ENCODE results near the gene GALNT9.

The GALNT9 gene

DNA sequence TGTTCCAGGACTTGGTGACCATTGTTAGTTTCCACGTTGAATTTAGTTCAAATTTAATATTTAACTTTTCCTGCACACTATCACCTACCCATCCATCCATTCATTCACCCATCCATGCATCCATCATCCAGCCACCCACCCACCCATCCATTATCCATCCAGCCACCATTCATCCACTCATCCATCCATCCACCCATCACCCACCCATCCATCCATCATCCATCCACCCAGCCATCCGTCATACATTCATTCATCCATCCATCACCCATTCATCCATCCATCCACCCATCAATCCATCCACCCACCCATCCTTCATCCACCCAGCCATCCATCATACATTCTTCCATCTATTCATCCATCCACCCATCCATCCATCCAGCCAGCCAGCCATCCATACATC lies 163.3 kb downstream of the GALNT9 start:
- no peak for DNase-seq

DNA sequence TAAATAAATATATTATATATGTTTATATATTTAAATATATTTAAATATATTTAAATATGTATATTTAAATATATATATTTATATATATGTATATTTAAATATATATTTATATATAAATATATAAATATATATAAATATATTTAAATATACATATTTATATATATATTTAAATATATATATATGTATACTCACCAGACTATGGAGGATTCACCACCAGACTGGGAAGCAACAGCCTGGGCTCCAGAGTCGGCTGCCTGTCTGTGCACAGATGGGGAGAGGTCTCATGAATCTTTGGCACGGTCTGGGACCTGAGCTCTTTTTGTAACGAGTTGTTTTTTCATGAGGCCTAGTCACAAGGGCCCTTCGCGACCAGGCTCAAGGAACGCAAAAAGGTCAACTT lies 163.8 kb downstream of the GALNT9 start:
- no peak for DNase-seq

DNA sequence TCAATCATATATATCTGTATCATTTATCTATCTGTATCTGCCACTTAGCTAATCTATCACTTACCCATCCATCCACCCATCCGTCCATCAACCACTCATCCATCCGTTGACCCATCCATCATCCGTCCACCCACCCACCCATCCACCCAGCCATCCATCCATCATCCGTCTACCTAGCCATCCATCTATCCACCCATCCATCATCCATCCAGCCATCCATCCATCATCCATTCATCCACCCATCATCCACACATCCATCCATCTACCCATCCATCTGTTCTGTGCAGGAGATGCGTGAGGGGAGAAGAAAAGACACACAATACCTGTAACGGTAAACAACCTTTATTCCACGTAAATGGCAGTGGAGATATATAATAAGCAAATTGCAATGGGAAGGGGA lies 165.0 kb downstream of the GALNT9 start:
- no peak for DNase-seq

DNA sequence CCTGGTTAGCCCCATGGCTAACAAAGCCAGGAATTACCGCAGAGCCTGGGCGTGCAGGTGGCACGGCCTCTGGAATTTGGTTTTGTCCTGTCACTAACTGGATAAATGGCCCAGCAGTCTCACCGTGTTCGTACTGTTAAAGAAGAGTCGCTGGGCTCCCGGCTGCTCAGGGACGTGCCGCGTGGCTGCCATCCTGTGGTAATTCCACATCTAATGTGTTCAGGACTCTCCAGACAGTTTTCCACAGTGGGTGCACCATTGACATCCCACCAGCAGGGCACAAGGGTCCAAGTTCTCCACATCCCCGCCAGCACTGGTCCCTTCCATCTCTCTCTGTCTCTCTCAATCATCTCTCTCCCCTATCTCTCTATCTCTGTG lies 165.5 kb downstream of the GALNT9 start:
- DNase-seq = no peak

DNA sequence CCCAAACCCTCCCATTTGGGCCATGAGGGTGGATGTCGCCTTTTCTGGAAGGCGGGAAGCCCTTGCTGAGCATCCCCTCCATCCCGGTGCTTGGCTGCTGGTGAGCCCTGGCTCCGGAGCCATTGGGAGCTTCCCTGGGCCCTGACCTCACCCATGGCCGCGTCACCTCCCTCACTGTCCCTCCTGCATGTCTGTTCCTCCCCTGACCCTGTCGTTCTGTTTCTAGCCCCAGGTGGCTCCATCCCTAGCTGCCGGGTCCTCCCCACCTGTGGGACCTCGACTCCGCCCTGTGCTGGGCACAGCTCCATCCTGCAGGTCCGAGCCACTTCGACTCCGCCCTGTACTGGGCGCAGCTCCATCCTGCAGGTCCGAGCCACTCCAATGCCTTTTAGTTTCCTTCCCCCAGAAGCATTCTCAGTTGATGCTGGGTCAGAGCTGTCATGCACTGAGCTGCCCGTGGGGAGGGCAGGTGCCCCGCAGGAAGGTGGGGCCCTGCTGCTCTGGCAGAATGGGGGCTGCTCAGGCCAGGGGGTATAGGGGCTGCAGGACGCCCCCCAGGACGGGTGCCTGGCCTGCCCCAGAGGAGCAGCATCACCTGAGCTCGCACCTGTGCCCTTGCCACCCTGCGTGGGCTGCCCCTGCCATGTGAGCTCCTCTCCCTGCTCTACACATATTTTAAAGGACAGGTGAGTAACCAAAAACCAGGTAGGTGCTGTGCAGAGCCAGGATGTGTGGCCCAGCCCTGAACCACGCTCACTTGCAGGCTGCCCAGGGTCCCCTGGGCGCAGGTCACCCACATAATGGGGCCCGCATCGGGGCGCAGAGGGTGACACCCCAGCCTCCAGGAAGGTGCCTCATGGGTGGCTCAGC lies 166.1 kb downstream of the GALNT9 start:
- DNase-seq = no peak

DNA sequence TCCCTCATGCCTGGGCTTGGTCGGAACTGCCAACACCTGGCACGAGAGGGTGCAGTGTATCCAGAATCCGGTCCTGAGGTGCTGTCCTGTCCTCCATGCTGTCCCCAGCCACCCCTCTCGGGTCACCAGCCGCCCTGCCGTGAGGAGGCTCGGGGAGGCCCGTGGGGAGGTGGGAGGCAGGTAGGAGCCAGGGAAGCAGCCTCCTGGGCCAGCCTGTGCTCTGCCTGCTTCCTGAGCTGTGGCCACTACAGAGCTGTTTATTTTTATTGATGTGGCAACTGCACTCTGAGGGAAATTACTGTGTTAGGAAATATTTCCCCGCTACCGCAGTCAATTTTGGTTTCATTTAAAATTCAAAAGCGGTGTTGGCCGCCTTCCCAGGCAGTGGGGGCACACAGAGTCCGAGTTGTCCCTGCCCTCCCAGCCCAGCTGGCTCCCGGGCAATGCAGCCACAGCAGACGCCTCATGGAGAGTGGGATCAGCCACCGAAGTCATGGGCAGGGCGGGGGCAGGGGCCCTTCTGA lies 166.8 kb downstream of the GALNT9 start:
- DNase-seq = no peak

DNA sequence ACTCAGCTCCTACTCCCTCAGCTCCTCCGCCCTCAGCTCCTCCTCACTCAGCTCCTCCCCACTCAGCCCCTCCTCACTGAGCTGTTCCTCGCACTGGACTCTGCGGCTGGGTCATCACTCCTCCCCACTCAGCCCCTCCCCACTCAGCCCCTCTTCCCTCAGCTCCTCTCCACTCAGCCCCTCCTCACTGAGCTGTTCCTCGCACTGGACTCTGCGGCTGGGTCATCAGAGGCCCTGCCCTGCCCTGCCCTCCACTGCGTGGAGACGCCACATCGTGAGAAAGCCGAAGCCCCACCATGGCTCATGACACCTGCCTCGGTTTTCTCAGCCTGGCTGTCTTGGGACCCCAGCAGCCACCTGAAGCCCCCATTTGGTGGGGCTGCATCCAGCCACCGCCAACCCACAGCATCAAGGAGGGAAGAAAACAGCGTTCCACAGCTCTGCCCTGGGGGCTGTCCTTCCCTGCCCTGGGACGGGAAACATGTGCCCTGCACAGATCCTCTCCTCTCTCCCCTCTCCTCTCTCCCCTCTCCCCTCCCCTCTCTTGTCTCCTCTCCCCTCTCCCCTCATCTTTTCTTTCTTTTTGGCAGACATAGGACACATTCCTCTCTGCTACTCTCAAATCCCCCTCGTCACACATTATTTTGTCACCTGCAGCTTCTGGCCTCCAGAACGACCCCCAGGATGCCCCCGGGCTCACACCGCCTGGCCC lies 167.4 kb downstream of the GALNT9 start:
- DNase-seq = no peak

DNA sequence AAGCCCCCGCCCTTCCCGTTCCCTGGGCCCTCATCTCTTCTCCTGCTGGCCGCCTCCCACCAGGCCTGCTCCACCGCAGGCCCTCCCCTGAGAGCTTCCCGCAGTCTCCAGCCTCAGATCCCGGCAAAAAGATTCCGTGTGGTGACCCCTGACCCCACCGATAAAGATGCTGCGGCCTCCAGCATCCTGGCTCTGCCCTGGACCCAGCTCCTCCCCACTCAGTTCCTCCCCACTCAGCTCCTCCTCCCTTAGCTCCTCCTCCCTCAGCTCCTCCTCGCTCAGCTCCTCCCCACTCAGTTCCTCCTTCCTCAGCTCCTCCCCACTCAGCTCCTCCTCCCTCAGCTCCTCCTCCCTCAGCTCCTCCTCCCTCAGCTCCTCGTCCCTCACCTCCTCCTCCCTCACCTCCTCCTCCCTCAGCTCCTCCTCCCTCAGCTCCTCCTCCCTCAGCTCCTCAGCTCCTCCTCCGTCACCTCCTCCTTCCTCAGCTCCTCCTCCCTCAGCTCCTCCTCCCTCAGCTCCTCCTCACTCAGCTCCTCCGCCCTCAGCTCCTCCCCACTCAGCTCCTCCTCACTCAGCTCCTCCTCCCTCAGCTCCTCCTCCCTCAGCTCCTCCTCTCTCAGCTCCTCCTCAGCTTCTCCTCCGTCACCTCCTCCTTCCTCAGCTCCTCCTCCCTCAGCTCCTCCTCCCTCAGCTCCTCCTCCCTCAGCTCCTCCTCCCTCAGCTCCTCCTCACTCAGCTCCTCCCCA lies 168.2 kb downstream of the GALNT9 start:
- DNase-seq = no peak

DNA sequence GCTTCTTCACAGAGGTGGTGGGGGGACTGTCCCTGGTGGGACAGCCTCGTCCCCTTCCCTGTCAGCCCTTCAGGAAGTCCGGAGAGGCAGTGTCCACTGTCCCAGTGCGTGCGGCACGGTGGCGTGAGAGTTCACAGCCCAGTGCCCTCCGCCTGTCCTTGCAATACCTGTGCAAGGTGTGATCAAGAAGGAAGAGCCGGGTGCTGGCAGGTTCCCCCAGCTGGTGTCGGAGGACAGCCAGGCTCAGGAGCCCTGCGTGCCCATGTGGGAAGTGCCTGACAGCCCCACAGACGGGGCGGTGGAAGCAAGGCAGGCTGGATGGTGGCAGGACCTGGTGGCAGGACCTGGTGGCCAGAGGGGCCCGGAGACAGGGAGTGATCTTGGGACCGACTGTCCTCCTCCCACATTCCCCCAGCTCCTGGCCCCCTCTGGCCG lies 168.8 kb downstream of the GALNT9 start:
- no peak for DNase-seq

DNA sequence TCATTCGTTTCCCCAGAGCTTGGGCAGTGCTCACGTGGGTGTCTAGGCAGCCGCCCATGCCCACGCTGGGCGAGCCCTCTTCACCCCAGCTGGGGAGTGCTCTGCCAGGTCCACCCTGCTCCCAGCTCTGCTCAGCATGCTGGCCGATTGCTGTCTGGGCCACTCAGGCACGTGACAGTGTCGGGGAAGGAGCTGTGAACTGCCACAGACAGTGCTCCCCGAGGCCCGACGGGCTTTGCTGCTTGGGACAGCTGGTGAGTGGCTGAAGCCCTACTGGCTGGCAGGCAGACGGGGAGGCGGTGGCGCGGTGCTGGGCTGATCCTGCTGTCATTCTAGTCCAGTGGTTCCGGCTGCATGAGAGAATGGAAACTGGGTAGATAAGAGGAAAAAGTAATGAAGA lies 169.4 kb downstream of the GALNT9 start:
- no peak for DNase-seq

DNA sequence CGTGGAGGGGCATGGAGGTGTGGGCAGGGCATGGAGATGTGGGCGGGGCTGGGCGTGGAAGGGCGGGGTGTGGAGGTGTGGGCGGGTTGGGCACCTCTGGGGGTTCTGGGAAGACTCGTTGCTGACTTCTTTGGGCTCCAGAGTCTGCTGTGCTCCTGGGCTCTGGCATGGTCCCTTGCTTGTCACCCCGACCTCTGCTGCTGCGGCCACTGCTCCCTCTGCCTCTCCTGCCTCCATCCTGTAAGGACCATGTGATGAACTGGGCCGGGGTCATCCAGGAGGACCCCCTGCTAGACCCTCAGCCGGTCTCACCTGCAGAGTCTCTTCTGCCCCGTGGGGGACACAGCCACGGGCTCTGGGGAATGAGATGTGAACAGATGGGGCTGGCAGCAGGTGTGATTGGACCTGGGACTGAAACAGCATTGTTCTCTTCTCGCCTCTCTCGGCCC lies 169.8 kb downstream of the GALNT9 start:
- no peak for DNase-seq

DNA sequence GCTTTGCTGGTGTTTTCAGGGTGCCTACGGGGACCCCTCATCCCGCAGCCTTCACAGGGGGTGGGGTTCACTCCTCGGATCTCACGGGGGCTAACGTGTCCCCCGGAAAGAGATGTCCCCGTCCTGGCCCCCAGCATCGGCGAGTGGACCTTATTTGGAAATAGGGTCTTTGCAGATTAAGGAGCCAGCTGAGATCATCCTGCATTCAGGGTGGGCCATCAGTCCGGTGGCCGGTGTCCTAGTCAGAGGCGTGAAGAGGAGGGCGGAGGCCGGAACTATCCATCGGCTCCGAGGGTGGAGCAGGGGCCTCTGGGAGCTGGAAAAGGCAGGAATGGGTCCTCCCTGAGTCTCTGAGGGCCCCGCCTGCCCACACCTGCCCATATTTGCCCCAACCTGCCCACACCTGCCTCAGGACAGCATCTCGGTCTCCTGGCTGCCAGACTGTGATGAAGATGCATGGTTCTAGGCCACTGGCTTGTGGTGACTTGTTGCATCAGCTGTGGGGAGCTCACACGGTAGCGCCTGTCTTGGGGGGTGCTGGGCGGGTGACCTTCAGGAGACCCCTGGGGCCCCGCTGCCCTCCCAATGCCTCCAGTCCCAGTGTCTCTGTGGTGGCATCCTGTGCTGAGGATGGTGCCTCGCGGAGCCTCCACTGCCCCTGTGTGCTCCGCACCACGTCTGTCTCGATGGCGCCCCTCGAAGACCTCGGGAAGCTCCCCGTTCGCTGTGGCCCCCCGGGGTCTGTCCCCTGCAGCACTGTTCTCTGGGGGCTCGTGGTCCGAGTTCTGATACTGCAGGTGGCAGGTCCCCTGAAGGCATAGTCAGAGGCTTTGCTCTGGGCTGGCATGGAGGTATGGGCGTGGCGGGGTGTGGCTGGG lies 170.5 kb downstream of the GALNT9 start:
- no peak for DNase-seq

DNA sequence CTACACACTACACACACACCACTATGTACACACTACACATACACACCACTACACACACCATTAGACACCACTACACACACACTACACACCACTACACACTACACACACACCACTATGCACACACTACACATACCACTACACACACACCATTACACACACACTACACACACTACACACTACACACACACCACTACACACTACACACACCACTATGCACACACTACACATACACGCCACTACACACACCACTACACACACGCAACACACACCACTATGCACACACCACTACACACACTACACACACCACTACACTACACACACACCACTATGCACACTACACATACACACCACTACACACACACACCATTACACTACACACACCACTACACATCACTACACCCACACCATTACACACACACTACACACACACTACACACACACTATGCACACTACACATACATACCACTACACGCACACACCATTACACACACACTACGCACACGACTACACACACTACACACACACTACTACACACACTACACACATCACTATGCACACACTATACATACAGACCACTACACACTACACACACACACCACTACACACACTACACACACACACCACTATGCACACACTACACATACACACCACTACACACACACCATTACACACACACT lies 171.5 kb downstream of the GALNT9 start:
- no peak for DNase-seq

DNA sequence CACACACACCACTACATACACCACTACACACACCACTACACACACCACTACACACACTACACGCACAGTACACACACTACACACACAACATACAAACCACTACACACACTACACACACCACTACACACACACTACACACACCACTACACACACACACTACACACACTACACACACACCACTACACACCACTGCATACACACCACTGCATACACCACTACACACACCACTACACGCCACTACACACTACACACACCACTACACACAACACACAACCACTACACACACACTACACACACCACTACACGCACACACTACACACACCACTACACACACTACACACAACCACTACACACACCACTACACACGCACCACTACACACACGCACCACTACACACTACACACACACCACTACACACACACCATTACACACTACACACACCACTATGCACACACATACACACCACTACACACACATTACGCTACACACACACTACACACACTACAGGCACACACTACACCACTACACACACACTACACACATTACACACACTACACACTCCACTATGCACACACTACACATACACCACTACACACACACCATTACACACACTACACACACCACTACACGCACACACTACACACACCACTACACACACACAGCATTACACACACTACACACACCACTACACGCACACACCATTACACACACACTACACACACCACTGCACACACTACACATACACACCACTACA lies 172.6 kb downstream of the GALNT9 start:
- DNase-seq = no peak

DNA sequence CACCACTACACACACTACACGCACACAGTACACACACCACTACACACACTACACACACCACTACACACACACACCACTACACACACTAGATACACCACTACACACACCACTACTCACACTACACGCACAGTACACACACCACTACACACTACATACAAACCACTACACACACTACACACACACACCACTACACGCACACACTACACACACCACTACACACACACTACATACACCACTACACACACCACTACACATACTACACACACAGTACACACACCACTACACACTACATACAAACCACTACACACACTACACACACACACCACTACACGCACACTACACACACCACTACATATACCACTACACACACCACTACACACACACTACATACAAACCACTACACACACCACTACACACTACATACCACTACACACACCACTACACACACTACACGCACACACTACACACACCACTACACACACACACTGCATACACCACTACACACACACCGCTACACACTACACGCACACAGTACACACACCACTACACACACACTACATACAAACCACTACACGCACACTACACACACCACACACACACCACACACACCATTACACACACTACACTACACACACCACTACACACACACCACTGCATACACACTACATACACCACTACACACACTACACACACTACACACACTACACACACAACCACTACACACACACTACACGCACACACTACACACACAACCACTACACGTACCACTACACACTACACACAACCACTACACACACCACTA lies 173.4 kb downstream of the GALNT9 start:
- DNase-seq = no peak

DNA sequence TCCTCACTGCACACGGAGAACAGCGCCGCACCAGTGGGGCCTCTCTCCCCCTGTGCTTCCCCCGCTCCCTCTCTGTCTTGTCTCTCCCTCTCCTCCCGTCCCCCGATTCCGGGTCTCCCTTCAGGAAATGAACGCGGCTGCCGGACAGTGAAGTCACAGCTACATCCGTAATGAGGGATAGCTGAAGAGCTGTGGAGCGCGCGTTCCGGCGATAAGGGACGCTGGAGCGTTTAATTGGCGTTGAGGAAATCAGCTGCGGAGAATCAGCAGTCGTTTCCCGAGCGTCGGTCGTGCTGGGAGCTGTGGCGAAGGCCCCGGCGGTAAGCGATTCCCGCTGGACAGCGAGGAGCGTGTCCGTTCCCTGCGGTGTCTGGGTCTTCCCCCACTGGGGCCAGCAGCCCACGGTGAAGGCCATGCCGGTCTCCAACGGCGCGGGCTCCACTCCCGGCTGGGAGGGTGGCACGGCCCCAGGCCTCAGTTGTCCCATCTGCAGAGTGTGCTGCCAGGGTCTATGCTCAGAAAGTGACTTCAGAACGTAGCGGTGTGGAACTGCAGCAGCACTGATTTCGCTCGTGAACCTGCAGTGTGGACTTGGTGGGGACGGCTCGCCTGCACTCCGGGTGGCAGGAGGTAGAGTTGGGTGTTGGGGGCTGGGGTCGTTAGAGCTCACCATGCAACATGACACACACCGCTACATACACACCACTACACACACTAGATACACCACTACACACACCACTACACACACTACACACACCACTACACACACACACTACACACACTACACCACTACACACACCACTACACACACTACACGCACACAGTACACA lies 174.2 kb downstream of the GALNT9 start:
- DNase-seq = no peak

DNA sequence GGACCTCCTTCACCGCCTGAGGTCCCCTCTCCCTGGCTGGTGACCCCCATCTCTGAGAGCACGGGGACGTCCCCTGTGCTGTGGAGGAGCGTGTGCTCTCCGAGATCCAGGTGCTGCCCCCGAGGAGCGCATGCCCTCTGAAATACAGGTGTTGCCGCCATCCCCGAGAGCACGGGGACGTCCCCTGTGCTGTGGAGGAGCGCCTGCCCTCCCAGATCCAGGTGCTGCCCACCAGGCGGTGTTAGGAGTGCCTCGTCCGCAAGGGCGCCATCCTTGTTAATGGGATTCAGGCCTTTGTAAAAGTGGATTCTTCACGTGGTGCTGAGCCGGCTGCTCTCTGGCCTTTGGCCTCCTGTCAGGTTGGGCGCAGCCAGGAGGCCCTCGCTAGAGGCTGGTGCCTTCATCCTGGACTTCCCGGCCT lies 175.0 kb downstream of the GALNT9 start:
- DNase-seq = no peak

DNA sequence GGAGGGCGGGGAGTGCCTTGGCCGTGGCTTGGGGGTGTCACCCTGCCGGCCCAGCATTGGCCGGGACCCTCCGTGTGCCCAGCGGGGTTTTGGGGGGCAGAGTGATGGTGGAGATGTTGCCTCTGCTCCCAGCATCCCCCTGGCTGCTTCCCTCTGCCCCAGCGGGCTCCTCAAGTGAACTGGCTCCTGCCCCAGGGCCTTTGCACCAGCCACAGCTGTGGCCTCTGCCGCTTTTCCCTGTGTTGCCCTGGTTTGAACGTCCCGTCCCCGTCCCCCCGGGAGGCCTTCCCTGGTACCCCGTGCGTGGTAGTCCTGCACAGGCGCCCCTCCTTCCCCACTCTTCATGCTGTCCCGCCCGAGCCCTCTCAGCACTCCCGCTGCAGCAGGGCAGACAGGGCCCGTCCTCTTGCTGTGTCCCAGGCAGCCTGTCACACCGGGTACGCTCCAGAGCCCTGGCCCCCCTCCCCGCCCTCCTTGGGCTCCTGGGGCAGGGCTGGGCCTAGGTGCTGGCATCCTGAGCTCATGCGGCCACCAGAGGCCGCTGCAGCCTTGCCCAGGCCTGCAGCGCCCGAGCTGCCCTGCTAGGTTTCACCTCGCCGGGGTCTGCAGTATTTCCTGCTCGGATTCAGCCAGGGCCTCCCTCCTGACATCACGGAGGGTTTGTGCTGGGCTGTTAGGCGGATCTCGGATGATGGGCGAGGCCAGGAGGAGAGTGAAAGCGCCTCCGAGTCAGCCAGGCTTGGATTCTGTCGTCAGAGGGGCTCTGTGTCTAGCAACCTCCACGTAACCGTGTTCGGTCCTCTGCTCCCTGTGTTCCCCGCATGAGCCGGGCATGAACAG lies 175.7 kb downstream of the GALNT9 start:
- peak; percentile 66 for DNase-seq

All from stimulated activated CD4-positive, alpha-beta T cell treated with anti-CD3 and anti-CD28 coated beads, Interleukin-12 subunit alpha, Interleukin-12 subunit beta, amount 100 ng/mL, for 4 hours (primary cell).